CD4-positive, alpha-beta T cell treated with Interleukin-17A for 1 hour (primary cell): ENCODE results near the gene PDLIM7.

Experiments used
- DNase-seq: peaks from one replicate; pipeline ENCODE4 v3.0.0-alpha.2; 2020

The PDLIM7 gene

DNA sequence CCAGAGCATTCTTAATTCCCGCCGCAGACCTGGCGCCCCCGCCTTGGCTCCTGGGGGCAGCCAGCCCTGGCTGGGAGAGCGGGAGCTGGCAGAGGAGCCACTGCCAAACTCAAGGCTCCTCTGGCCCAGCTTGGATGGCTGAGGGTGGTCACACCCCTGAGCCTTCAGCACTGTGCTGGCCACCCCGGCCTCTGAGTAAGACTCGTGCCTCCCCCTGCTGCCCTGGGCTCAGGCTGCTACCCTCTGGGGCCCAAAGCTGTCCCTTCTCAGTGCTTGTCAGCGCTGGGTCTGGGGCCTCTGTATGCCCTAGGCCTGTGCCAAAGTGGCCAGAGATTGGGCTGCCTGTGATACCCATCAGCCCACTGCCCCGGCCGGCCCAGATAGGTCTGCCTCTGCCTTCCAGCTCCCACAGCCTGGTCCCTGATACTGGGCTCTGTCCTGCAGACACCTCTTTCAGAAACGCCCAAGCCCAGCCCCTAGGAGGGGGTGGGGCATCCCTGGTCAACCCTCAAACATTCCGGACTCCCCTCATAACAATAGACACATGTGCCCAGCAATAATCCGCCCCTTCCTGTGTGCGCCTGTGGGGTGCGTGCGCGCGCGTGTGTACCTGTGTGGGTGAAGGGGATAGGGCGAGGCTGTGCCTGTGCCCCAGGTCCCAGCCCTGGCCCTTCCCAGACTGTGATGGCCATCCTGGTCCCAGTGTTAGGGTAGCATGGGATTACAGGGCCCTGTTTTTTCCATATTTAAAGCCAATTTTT, 55.2 kb downstream of the PDLIM7 start:
- DNase-seq = no peak

DNA sequence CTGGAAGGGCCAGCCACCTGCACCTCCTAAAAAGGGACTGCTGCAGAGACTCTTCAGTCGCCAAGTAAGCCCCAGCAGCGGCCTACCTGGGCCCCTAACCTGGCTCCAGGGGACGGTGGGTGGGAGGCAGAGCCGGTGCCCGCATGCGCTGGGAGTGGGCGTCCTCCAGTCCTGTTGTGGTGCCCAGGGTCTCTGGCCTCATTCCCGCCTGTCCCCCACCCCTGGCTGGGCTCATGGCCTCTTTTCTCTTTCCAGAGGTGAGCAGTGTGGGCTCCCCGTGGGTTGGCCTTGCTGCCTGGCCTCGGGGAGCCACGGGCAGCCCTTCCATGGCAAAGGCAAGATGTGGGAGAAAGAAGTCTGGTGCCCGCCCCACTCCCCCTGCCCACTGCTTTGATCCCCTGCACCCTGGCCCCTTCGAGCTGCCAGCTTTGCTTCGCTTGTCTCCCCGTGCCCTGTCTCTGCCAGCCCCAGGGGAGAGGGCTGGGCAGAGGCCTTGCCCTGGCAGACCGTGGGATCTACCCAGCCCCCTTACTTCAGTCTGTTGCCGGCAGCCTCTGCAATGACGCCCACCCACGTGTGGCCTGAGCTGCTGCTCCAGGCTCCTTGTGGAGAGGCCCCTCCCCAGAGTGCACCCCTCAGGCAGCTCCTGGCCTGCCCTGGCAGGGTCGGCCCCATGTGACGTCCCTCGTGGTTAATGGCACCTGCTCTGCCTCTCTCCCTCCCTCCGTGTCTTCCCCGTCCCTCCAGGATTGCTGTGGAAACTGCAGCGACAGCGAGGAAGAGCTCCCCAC, 56.2 kb downstream of the PDLIM7 start:
- DNase-seq = no peak

DNA sequence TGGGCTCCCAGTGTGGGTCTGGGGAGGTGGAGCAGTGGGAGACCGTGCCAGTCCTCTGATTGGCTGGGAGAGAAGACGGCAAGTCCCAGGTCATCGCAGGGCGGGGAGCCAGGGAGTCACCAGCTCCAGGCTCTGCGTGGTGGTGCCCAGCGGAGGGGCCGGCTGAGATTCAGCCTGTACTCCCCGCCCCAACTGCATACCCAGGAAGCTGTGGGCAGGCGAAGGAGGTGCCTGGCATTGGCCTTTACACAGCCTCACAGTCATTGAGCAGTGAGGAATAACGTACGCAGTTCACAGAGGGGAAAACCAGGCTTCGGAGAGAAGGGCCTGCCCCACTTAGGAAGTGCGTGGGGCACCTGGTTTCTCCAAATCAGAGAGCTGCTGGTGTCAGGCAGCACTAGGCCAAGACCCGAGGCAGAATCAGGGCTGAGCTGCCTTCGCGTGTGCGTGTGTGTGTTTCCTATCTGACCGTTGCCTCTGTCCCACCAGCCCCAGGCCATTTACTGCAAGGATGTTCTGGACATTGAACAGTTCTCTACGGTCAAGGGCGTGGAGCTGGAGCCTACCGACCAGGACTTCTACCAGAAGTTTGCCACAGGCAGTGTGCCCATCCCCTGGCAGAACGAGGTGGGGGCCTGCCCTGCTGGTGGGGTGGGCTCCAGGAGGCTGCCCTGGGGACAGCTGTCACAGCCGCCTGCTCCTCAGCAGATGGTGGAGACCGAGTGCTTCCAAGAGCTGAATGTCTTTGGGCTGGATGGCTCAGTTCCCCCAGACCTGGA, 57.0 kb downstream of the PDLIM7 start:
- DNase-seq = peak; percentile 80

DNA sequence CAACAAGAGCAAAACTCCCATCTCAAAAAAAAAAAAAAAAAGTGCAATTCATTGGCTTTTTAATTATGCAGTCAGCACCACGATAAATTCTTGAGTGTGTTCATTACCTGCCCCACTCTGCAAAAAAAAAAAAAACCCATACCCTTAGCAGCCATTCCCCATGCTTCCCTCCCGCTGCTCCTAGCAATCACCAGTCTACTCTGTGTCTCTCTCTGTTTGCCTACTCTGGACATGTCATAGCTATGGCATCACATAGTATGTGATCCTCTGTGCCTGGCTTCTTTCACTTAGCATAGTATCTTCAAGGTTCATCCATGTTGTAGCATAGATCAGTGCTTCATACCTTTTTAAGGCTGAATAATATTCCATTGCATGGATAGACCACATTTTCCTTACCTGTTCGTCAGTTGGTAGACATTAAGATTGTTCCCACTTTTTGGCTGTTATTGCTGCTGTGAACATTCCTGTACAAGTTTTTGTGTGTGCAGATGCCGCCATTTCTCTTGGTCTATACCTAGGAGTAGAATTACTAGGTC, 57.8 kb downstream of the PDLIM7 start:
- DNase-seq = no peak

DNA sequence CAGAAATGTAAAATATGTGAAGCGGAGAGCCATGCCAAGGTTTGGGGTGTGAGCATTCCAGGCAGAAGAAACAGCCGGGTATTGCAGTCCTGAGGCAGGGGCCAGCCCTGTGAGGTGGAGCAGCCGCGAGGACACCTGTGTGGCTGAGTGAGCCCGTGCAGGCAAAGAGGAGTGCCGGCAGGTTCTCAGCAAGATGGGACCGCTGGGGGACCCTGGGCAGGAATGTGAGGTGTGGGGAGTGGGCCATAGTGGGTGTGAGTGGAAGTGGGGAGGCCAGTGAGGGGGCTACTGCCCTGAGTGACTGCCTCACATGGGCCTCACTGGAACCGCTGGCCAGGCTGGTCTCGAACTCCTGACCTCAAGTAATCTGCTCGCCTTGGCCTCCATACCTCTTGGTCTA, 58.9 kb downstream of the PDLIM7 start:
- no peak for DNase-seq

DNA sequence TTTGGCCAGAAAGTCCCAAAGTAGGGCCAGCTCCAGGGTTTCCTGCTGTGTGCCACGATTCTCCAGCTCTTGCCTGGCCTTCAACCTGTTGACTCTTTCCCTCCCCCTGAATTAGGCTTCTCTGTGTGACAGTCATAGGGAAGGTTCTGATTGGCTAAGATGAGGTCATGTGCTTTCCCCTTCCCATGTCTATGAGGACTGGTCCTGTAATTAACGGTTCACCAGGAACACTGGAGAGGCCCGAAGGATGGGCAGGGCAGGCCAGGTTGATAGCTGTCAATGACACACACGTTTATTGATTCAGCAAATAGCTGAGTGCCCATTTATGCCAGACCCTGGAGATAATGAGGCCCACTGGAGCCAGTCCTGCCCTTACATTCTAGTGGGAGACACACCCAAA, 59.8 kb downstream of the PDLIM7 start:
- no peak for DNase-seq

DNA sequence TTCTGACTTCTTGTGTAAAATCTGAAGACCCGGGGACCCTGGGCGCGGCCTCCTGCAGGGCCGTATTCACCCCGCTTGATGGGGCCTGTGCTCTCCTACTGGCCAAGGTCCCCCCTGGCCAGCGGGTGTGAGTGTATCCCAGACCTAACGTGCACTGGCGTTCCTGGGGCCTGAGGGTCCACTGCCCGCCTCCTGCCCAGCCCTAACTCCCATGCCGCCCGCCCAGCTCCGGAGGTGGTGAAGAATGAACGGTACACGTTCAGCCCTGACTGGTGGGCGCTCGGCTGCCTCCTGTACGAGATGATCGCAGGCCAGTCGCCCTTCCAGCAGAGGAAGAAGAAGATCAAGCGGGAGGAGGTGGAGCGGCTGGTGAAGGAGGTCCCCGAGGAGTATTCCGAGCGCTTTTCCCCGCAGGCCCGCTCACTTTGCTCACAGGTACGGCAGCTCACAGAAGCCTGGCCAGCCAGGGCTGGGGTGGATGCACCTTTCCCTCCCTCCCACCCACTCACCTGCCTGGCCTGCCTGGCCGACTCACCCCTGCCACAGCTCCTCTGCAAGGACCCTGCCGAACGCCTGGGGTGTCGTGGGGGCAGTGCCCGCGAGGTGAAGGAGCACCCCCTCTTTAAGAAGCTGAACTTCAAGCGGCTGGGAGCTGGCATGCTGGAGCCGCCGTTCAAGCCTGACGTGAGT, 61.4 kb downstream of the PDLIM7 start:
- DNase-seq = no peak

DNA sequence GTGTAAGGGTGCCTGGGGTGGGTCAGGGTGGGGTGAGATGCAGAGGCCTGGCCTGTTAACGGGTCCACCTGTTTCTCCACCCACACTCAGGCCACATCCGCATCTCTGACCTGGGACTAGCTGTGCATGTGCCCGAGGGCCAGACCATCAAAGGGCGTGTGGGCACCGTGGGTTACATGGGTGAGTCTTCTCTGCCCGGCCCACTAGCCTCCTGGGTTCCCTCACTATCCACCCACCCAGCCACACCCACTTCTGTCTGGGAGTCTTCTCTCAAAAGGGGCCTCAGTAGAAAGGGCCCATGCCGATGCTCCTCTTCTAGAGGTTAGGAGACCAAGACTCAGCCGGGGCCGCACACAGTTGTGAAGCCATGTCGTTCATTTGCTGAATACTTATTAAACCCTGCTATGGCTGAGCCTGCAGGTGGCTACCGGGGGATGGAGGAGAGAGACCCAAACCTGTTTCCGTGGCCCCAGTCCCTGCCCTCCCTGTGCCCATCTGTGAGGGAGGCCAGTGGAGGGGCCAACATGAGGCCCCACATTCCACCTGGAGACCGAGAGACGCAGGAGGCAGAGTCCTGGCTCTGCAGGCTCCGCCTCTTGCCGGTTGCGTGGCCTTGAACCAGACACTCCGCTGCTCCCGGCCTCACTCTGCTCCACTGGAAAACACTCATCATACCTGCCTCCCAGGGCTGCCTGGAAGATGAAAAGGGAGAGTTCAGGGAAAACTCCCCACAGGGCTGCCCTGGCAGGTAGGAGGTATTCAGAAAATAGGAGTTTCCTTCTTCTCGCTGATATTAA, 62.3 kb downstream of the PDLIM7 start:
- DNase-seq = no peak

DNA sequence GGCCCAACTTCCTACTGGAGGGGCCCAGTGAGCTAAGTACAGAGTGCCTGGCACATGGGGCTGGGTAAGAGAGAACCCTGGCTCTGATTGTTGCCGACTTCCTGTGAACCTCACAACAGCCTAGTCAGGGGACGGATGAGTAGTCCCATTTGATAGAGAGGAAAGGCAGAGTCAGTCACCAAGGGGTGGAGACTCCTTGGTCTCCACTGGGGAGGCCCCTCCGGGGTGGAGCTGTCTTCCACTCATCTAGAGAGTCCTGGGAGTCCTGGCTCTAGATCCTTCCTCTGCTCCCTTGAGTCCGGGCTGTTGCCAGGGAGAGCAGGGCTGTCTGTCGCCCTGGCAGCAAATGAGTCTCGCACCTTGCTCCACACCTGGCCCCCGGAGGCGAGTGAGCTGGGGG, 63.0 kb downstream of the PDLIM7 start:
- peak; percentile 60 for DNase-seq

DNA sequence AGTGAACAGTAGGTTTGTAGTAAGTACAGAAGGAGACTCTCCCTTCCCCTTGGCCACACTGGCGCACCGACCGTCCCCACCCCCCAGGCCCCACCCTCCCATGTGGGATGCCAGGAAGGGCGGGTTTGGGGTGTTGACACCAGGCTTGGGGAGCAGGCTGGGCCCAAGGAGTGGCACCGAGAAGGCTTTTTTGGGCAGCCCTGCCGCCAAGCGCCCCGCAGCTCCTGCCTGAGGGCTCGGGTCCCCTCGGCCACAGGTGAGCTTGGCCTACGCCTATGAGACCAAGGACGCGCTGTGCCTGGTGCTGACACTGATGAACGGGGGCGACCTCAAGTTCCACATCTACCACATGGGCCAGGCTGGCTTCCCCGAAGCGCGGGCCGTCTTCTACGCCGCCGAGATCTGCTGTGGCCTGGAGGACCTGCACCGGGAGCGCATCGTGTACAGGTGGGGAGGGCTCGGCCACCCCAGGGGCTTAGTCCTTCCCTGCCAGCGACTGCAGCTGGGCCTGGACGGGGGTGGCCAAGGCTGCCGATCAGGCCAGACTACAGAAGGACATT, 63.7 kb downstream of the PDLIM7 start:
- no peak for DNase-seq
